ENCODE results near the gene STXBP1.

The STXBP1 gene

DNA sequence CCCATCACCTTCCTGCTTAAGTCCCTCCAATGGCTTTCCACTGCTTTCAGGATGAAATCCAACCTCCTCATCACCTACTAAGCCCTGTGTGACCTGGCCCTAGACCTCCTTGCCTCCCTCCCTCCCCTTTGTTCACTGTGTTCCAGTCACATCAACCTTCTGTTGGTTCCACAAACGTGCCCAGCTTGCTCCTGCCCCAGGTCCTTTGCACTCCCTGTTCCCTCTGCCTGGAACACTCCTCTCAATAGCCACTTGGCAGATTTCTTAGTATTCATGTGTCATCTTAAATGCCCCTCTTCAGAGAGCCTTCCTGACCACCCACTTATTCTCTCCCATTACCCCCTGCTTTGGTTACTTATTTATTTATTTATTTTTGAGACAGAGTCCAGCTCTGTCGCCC lies 24.1 kb upstream of the STXBP1 start:
- no peak overlapping the region for H3K4me3 ChIP-seq (replicated peaks in 1 of 2; ENCODE audit: low read depth in 2 of 2, low read length in 2 of 2)
- DNase-seq (ENCODE audit: low read depth in 2 of 2): no peak
- TF ChIP-seq, protein P1, sequence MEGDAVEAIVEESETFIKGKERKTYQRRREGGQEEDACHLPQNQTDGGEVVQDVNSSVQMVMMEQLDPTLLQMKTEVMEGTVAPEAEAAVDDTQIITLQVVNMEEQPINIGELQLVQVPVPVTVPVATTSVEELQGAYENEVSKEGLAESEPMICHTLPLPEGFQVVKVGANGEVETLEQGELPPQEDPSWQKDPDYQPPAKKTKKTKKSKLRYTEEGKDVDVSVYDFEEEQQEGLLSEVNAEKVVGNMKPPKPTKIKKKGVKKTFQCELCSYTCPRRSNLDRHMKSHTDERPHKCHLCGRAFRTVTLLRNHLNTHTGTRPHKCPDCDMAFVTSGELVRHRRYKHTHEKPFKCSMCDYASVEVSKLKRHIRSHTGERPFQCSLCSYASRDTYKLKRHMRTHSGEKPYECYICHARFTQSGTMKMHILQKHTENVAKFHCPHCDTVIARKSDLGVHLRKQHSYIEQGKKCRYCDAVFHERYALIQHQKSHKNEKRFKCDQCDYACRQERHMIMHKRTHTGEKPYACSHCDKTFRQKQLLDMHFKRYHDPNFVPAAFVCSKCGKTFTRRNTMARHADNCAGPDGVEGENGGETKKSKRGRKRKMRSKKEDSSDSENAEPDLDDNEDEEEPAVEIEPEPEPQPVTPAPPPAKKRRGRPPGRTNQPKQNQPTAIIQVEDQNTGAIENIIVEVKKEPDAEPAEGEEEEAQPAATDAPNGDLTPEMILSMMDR (IDR thresholded peaks at IDR 0.05; ENCODE audit: low read depth, low read length): no peak

DNA sequence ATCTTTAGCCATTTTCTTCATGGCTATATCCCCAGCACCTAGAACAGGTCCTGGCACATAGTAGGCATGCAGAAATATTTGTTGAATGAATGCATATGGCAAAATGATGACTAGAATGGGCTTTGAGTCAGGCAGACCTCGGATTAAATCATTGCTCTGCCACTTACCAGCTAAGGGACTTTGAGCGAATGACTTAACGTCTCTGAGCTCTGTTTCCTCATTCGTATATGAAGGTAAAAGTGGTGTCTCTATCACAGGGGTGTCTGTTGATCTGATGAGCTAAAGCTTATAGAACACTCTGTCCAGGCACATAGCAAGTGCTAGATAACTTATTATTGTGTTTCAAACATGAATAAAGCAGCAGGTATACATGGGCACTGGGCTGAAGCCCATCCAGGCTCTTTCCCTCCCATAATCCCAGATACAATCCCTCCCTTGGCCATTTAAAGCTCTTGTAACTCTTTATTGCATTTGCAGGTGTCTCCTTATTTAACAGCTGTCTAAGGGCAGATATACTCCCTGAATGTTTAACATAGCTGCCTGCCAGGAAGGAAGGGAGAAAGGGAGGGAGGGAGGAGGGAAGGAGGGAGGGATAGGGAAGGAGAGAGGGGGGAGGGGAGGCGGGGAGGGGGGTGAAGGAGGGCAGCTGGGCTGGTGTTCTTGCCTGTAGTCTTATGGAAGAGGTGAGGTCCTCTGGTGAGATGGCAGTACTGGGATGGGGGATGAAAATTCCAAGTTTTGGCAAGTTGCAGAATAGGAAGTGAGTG lies 23.2 kb upstream of the STXBP1 start:
- no peak overlapping the region for H3K4me3 ChIP-seq (replicated peaks in 1 of 2; ENCODE audit: low read depth in 2 of 2, low read length in 2 of 2)
- DNase-seq (ENCODE audit: low read depth in 2 of 2): no peak
- TF ChIP-seq, protein P1 (IDR thresholded peaks at IDR 0.05; ENCODE audit: low read depth, low read length): no peak

DNA sequence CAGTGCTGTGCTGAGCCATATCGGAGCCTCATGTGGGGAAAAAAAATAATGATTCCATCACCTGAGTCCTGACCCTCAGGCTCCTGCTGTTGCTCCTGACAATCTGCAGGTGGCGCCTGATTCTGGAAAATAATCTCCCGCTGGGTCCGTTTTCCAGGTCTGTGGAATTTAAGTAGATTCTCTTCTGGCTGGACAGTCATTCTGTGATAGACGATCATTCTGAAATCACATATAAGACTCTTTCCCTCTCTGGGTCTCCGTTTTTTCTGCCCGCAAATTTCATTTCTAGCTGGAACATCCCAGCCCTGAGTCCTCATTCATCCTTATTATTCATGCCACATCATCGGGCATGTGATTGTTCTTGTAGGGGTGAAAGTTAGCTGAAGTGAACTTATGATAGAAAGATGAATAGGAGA lies 22.1 kb upstream of the STXBP1 start:
- peak; percentile 81 to 88 for DNase-seq (ENCODE audit: low read depth in 2 of 2)
- H3K4me3 ChIP-seq (replicated peaks in 1 of 2; ENCODE audit: low read depth in 2 of 2, low read length in 2 of 2): no peak overlapping the region
- TF ChIP-seq, protein P1 (IDR thresholded peaks at IDR 0.05; ENCODE audit: low read depth, low read length): peak; percentile 94

DNA sequence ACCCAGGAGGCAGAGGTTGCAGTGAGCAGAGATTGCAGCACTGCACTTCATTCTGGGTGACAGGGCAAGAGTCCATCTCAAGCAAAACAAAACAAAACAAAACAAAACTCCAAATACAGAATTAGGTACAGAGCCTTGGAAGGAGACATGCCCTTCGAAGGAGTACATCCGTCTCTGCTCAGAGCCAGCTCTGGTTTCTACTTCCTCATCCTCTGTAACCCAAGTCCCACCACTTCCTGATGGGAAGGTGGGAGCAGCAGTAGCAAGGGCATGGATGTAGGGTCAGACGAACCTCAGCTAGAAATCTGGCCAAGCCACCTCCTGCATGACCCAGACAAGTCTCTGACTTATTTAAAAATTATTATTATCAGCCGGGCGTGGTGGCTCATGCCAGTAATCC lies 16.5 kb upstream of the STXBP1 start:
- DNase-seq (ENCODE audit: low read depth in 2 of 2): no peak
- H3K4me3 ChIP-seq (replicated peaks in 1 of 2; ENCODE audit: low read depth in 2 of 2, low read length in 2 of 2): no peak overlapping the region
- TF ChIP-seq, protein P1 (IDR thresholded peaks at IDR 0.05; ENCODE audit: low read depth, low read length): no peak

DNA sequence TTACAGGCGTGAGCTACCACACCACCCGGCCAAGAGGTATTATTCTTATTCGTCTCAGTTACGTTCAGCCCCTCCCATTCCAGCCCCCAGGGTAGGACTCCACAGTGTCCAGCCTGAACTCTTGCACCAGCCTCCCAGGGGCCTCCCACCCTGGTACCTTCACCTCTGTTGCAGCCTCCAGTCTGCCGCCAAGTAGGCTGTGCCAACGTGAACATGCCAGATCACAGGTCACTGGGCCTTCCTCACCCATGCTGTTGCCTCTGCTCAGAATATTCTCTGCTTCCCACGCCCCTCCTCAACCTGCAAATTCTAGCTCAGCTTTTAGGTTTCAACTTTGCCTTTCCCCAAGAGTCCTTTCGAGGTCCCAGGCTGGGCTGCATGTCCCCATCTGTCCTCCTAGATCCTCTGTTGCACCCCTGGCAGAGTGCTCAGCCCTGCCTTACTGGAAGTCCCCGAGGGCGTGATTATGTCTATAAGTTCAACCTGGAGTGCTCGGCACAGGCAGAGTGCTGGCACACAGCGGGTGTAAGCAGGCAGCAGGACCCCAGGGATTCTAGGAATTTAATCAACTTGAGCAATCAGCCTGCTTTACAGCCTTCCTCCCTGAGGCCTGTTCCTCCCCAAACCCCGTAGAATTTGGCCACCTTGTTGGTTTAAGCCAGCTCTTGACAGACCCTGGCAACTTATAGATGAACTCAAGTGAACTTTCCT lies 13.1 kb upstream of the STXBP1 start:
- H3K4me3 ChIP-seq (replicated peaks in 1 of 2; ENCODE audit: low read depth in 2 of 2, low read length in 2 of 2): no peak overlapping the region
- TF ChIP-seq, protein P1 (IDR thresholded peaks at IDR 0.05; ENCODE audit: low read depth, low read length): no peak
- no peak for DNase-seq (ENCODE audit: low read depth in 2 of 2)

DNA sequence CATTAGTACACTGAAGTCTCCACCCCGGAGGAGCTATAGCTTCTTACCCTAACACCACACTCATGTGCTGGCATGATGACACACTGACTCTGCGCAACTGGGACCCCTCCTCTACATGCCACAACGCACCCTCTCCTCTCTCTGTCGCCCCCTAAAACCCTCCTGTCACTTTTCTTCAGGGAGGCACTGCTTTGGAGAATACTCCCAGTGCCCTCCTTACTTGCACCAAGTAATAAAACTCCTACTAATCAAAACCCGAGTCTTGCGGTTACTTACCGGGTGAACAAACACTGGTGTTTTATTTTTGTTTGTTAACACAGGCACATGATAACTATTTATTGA lies 12.6 kb upstream of the STXBP1 start:
- TF ChIP-seq, protein P1 (IDR thresholded peaks at IDR 0.05; ENCODE audit: low read depth, low read length): no peak
- DNase-seq (ENCODE audit: low read depth in 2 of 2): no peak
- no peak overlapping the region for H3K4me3 ChIP-seq (replicated peaks in 1 of 2; ENCODE audit: low read depth in 2 of 2, low read length in 2 of 2)

Data from cardiac fibroblast (primary cell).